D721Med (cell line): Measurements from ENCODE around the gene WNT2.

ENCODE experiments used
- DNase-seq: peaks from one replicate; pipeline ENCODE4 v3.0.0; 2011; ENCODE audit warnings: low spot score; ENCODE audit not compliant: insufficient read length
- FAIRE-seq: peaks from 2 replicates; lab custom pipeline; 2011; peaks lifted over from hg19 to GRCh38; lab: Jason Lieb, UNC
- TF ChIP-seq, protein P1 (sequence below): IDR thresholded peaks from 2 replicates; pipeline ENCODE4 v1.5.1; 2012; ENCODE audit warnings: mild to moderate bottlenecking, control low read depth; ENCODE audit not compliant: insufficient read depth; ENCODE audit errors: missing control alignments

Gene WNT2

DNA sequence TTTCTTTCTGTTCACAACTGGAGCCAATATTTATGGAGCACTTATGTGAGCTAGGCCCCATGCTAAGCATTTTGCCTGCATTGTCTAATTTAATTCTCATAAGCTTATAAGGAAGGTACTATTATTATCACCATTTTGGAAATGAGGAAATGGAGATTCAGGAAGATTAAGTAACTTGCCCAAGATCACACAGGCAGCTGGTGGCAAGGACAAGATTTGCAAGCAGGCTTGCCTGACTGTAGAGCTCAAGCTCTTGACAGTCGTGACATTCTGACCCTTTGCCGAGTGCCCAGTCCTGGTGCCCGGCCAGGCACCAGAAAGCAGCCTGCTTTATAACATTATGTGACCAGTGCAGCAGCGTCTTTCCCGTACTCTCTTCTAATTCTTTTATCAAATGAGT lies 38.2 kb downstream of the WNT2 start:
- FAIRE-seq (no peak), DNase-seq (no peak)
- TF ChIP-seq, protein P1, sequence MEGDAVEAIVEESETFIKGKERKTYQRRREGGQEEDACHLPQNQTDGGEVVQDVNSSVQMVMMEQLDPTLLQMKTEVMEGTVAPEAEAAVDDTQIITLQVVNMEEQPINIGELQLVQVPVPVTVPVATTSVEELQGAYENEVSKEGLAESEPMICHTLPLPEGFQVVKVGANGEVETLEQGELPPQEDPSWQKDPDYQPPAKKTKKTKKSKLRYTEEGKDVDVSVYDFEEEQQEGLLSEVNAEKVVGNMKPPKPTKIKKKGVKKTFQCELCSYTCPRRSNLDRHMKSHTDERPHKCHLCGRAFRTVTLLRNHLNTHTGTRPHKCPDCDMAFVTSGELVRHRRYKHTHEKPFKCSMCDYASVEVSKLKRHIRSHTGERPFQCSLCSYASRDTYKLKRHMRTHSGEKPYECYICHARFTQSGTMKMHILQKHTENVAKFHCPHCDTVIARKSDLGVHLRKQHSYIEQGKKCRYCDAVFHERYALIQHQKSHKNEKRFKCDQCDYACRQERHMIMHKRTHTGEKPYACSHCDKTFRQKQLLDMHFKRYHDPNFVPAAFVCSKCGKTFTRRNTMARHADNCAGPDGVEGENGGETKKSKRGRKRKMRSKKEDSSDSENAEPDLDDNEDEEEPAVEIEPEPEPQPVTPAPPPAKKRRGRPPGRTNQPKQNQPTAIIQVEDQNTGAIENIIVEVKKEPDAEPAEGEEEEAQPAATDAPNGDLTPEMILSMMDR: no peak

DNA sequence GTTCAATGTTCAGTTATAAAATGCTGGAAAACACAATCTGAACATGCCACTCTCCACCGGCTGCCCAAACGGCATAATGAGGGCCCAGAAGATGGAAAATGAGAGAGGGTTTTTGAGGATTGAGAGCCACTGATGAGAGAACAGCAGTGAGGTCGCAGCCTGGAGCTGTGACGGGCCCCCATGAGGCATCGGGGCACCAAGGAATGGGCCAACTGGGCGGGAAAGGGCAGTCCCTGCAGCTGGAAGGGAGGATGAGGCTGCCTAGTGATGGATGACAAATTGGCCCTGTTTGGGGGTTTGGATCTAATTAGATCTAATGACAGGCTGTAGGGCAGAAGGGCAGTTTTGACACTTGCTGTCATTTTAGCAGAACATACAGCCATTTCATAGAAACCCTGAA lies 39.1 kb downstream of the WNT2 start:
- TF ChIP-seq, protein P1: no peak
- FAIRE-seq: no peak

DNA sequence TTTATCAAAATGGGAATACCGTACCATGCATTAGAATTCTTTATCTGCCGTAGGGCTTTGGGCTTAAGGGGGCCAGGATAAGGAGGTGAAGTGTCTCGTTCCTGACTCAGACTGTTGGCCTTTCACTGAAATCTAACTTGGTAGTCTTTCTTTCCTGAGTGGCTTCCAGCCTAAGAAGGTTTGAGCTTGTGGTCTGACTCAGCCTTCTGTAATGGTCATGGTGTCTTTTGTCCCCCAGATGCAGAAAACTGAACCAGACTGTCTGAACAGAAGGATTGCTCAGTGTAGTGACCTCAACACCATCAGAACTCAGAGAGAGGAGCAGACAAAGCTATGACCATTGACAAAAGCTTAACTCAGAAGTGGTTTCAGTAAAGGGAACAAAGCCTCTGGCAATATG lies 39.5 kb downstream of the WNT2 start:
- FAIRE-seq (no peak), DNase-seq (no peak)
- TF ChIP-seq, protein P1: no peak

More for the DNA sequence above, 39.1 kb downstream of the WNT2 start:
- no peak for DNase-seq

DNA sequence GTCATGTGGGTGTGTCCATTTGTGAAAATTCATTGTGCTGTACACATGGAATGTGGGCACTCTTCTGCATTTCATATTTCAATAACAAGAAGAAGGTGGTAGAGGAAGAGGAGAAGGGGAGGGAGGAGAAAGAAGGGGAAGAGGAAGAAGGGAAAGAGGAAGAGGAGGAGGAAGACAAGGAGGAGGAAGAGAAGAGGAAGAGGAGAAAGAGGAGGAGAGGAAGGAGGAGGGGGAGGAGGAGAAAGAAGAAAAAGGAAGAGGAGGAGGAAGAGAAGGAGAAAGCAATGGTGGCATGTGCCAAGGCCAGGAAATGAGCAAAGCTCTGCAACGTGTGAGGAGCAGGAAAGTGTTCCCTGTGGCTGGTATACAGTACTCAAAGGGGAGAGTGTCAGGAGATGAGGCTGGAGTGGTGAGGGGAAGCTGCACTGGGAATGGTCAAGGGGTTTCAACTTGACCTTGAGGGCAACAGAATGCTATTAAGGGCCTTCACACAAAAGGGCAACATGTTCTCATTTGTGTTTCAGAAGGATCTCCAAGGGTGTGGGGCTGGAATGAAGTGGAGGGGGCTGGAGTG lies 40.5 kb downstream of the WNT2 start:
- no peak for FAIRE-seq
- TF ChIP-seq, protein P1: no peak
- DNase-seq: no peak

DNA sequence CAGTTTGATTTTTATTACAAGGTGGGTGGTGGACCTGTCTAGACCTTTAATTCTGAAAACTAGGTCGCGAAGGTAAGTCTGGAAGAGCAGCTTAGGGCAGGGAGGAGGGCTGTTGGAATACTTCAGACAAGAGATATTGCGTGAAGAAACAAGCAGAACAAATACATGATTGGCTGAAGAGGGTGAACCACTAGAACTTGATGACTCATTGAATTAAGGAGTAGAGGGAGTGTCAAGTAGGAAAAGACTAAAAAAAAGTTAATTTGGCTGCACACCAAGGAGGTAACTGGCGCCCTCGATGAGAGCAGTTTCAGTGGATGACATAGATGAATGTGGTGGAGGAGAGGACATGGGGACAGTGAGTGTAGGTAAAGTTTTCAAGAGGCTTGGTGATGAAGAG lies 41.3 kb downstream of the WNT2 start:
- DNase-seq (no peak), FAIRE-seq (no peak)
- TF ChIP-seq, protein P1: no peak

DNA sequence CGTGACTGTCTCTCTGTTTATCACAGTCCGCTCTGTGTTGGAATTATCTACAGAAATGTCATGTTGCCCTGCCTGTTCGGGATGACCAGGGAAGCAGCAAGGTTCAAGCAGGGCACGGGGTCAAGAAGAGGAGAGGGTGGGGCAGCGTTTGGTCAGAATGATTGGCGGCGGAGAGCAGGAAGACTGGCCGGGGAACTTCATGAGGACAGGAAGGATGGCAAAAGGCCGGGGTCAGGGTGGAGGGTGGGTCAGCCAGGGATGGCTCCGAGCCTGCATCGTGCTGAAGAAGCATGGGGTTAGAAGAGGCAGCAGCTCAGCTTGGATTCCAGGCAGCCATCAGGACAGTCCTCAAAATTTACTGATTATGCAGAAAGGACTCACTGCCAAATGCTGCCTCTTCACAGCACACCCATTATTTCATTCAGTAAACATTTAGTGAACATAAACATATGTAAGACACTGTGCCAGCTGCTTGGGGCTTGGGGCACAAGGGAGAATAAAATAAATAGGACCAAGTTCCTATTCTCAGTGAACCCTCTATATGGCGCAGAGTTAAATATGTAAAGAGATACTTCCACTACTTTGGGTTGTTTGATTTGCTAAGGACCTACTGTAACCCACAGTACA lies 42.8 kb downstream of the WNT2 start:
- FAIRE-seq (no peak), DNase-seq (no peak)
- TF ChIP-seq, protein P1: no peak

DNA sequence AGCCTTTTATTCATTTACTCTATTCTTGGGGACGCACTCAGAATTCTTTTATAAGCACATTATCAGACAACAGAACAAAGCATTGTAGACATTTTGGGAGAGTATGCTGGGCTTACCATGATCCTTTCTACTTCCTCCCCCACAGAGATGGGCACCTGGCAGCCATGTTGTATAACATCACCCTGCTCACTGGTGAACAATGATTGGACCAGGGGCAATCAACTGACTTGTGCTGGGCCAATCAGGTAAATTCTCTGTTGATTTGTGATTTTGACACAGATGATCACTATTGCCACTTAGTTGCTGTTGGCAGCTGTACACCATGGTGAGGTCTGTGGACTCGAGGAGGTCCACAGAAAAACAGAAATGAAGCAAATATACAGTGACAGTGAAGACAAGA lies 43.7 kb downstream of the WNT2 start:
- no peak for DNase-seq
- FAIRE-seq: no peak
- TF ChIP-seq, protein P1: no peak
